ENCODE data around the gene PAGE5.

The PAGE5 gene, protein sequence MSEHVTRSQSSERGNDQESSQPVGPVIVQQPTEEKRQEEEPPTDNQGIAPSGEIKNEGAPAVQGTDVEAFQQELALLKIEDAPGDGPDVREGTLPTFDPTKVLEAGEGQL

DNA sequence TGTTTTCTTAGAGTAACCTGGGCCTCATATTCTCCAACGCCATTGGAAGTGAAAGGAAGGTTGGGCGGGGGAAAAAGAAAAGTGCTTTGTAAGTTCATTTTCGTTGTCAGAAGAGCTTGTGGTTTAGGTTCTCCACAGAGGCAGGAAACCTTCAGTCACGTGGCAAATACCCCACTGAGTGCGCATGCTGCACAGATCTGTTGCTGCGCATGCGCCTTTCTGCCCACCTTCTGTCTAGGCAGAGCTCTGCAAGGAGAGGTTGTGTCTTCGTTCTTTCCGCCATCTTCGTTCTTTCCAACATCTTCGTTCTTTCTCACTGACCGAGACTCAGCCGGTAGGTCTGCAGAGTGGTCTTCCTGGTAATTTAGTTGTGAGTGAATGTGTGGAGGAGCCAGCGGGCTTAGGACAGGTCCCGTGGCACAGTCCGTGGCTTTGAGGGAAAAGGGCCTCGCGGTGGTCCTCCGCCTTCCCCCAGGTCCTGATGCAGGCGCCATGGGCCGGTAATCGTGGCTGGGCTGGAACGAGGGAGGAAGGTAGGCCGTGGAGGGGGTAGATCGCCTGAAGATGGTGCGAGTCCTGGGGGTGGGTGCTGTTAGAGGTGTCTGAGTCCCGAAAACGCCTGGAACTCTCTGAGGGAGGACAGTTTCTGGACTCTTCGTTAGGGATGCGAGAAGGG is at the start of gene PAGE5:
Gene PAGE5 (plus strand): TSS at position 228 of the 676 bp plus-strand sequence. CDS start 1,037 bp downstream, outside the sequence.
- in situ Hi-C loops (cut with MboI; ENCODE audit: low sequenced_read_pairs) = no loop called here

DNA sequence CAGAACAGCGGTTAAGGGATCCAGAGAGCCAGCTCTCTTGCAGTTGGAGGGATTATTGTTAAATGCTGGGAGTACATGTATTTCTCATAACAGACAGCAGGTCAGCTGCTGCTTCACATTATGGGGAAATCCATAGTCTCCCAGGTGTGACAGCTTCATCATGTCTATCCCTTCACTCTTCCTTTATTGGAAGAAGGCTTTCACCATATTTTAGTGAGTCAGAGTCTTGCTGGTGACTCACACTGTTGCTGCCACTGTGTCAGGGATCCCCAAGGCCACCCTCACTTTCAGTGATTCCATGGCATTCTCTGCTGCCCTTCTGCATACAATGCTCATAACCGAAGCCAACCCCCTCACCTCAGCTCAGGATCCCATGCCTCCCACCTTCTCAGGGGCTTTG is 32.9 kb upstream of the PAGE5 start:
- in situ Hi-C loops (cut with MboI; ENCODE audit: low sequenced_read_pairs) = no loop called here

DNA sequence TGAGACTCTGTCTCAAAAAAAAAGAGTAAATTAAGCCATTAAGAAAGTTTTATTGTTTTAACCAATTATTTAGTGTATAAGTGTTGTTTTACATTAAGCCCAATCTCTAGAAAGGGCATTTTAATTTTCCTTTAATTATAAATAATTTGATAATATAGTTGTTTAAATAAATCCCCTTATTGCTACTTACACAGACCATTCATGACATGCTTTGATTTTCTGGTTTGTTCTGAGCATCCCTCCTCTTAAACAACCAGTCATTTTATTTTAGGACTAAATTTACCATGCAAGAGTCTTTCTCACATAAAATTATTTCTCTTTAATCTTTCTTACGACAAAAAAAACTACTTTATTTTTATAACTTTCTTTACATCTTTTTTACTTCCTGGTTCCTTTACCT is 23.5 kb upstream of the PAGE5 start:
- in situ Hi-C loops (cut with MboI; ENCODE audit: low sequenced_read_pairs) = no loop called here

DNA sequence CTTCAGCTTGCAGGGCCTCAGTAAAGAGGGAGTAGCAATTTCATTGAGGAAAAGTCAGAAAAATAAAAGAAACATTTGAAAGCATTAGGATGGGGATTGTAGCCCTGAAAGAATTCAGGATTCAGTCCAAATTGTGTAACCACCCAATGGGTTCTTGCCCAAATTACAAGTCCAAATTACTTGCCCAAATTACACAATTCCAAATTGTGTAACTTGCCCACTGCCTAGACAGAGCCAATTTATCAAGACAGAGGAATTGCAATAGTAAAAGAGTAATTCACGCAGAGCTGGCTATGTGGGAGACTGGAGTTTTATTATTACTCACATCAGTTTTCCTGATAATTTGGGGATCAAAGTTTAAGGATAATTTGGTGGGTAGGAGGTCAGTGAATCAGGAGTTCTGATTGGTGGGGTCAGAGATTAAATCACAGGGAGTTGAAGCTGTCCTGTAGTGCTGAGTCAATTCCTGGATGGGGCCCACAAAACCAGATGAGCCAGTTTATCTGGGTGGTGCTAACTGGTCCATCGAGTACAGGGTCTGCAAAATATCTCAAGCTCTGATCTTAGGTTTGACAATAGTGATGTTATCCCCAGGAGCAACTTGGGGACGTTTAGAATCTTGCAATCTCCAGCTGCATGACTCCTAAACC is 18.1 kb upstream of the PAGE5 start:
- in situ Hi-C loops (cut with MboI; ENCODE audit: low sequenced_read_pairs) = no loop called here

DNA sequence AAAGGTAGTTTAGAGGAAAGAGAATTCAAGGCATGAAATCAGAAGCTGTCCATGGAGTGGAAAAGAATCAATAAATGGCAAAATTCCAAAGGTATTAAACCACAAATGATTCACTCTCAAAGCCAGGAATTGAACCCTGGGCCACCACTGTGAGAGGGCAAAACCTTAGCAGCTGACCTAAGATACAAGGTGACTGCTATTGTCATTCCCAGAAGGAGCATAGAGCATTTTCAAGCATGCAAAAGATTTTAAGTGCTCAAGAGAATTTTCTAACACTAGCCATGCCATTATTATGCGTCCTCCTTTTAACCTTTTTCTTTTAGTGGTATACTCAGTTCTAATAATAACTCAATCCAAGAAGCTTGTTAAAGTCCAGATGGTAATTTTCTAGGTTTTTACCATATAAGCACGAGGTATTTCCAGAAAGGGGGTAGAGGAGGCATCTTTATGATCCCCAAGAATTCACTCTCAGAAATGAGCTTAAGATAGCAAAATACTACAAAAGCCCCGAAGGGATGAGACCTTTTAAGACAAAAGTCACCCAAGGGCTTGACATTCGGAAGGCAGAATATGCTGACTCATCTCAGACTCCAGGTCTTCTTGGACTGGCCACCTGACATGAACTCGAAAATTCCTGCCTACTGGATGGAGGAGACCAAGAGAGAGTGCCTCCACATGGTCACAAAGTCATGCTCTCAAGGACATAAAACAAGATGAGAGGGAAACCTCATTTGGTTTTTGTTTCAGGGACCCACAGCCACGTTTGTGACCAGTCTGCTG is 13.8 kb upstream of the PAGE5 start:
- in situ Hi-C loops (cut with MboI; ENCODE audit: low sequenced_read_pairs) = no loop called here

DNA sequence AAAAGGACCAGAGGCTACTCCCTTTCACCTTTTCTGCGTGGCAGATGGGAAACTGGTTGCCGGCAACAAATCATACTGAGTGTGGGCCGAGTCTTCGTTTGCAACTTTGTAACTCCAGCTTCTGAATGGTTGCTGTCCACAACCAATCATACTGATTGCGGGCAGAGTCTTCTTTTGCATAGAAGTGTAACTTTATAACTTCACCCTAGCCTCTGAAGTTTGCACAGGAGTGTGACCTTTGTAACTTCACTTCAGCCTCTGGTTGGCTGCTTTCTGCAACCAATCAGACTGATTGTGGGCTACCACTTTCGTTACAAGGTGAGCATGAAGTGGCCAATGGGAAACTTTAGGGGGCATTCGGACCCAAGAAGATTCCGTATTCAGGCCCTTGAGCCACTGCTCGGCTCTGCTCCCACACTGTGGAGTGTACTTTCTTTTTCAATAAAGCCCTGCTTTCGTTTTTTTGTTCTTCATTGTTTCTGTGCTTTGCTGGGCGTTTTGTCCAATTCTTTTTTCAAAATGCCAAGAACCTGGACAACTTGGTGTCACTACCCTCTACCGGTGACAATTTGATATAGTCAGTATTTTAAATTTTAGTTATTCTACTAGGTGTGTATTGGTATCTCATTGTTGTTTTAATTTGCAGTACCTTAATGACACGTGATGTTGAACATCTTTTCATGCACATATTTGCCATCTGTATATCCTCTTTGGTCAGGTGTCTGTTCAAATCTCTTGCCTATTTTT is 9.0 kb upstream of the PAGE5 start:
- in situ Hi-C loops (cut with MboI; ENCODE audit: low sequenced_read_pairs) = no loop called here

DNA sequence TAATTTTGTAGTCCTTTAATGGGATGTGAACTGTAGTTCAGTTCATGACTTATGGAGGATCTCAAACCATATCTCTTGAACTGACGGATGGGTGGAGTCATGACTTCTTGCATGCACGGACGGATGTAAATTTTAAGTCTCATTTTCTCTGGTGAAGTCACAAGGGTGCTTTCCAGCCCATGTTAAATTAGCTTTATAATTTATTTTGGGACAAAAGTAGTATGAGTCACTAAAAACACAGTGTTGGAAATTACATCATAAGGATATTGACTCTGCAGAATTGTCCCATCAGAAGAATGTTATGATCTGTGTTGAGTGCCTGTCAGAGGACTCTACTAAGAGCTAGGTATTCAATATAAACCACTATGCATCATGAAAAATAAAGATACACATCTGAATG is 6.8 kb upstream of the PAGE5 start:
- in situ Hi-C loops (cut with MboI; ENCODE audit: low sequenced_read_pairs) = no loop called here

DNA sequence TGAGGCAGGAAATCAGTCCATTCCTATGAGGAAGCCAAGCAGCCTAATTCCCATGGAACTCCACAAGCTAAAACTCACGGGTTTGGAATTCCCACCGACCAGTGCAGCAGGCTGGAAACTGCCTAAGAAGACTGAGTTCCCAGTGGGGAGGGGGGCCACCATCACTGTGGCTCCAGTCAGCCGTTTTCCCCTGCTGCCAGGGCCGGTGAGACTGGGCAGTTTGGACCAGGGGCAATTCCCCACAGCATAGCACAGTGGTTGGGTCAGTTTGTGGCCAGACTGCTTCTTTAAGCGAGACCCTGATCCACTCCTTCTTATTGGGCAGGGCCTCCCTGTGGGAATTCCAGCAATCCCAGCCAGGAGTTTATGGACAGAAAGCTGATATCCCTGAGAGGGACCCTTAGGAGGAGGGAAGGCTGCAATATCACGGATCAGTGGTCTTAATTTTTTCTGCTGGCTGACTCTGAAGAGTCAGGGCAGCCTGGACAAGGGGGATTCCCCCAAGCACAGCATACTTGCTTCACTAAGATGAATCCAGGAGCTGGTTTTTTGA is 20.7 kb downstream of the PAGE5 start:
- in situ Hi-C loops (cut with MboI; ENCODE audit: low sequenced_read_pairs) = no loop called here

DNA sequence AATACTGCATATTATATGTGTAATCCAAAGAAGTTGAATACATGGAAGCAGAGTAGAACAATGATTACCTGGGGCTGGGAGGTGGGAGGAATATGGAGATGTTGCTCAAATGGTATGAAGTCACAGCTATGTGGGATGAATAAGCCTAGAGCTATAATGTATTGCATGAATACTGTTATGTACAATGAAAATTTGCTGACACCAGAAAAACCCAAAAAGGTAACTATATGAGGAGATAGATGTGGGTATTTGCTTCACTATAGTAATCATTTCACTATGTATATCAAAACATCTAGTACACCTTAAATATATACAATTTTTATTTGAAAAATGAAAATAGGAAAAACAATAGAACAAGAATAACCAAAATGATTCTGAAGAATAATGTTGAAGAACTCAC is 33.4 kb downstream of the PAGE5 start:
- in situ Hi-C loops (cut with MboI; ENCODE audit: low sequenced_read_pairs) = no loop called here

DNA sequence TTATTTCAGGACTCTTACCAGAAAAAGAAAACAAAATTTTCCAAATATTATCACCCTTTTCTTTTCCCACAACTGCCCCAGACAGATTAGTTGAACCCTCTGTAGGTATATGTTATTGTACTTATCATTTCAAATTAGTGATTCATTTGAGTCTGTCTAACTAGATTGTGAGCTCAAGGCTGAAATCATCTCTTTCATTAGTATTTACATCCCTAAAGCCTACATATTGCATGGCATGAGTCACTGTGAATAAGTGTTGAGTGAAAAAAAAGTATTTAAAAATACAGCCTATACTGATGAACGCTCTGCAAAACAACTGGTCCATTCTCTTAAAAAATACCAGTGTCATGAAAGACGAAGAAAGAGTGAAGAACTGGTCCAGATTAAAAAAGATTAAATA is 40.7 kb downstream of the PAGE5 start:
- in situ Hi-C loops (cut with MboI; ENCODE audit: low sequenced_read_pairs) = no loop called here

DNA sequence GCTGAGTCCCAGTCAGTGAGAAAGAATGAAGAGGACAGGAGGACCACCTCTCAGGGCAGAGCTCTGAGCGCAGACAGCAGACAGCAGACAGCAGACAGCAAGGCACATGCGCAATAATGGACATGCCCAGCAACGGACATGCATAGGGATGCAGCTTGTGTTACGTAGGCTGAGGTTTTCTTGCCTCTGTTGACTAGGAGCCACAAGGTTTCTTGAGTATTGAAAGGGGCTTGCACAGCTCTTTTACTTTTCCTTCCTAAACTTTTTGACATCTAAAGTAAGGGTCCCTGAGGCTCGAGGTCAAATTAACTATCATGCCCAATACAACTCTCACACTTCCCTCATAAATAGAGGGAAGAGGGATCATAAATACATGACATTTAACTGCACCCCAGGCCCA is 44.7 kb downstream of the PAGE5 start, which contains the start of gene PAGE3:
Gene PAGE3 (minus strand): TSS at position 101 of the 400 bp plus-strand sequence. CDS start 1,013 bp downstream, outside the sequence.
- in situ Hi-C loops (cut with MboI; ENCODE audit: low sequenced_read_pairs) = no loop called here
